Omental fat pad (tissue), 4 donors: Measurements from ENCODE around the gene GPR39. TPM values are rescaled to one million over a fixed set of nuclear protein-coding genes. Genes with fewer than 3 reads are reported as not detected.

ENCODE experiments used
- ATAC-seq: fragments of 150-250 bp; one replicate; pipeline ENCODE4 v1.9.1; 2016; ENCODE audit warnings: mild to moderate bottlenecking, moderate library complexity; ENCODE audit not compliant: low FRiP score
- DNase-seq: peaks from one replicate; pipeline ENCODE4 v3.0.0-alpha.2; 2019; ENCODE audit warnings: low spot score
- CTCF ChIP-seq, 3 donors: fragments of 450-650 bp; IDR thresholded peaks; one replicate each; pipeline ENCODE4 v1.5.1; 2016 to 2017; ENCODE audit warnings: antibody characterized with exemption in 3 of 3, mild to moderate bottlenecking in 3 of 3, moderate library complexity in 2 of 3
- total RNA-seq, 4 donors: library from RNA; depleted of rRNA; stranded (reverse); fragments of >200 nt; gene quantifications; one replicate each; pipeline ENCODE4 v1.1.0, GENCODE V29; 2016

Gene GPR39
- total RNA-seq, 4 donors from 2014 or later = not detected

- ATAC-seq = no peak
Observed at GRCh38 chr2:132656266-132656975, 239.8 kb downstream of the GPR39 start.

GRCh38 chr2:132659331-132659730 is 242.7 kb downstream of the GPR39 start:
- ATAC-seq (no peak), DNase-seq (no peak)
- no peak for TF ChIP-seq CTCF (IDR thresholded peaks at IDR 0.05)

More at GRCh38 chr2:132656266-132656975, 239.8 kb downstream of the GPR39 start:
- no peak for DNase-seq
- no peak for TF ChIP-seq CTCF (IDR thresholded peaks at IDR 0.05)

- no peak for ATAC-seq
- DNase-seq = no peak
- TF ChIP-seq CTCF (IDR thresholded peaks at IDR 0.05) = no peak
Observed at GRCh38 chr2:132662732-132663131, 246.1 kb downstream of the GPR39 start.

GRCh38 chr2:132664096-132664495 is 247.5 kb downstream of the GPR39 start:
- DNase-seq (no peak), ATAC-seq (no peak)
- TF ChIP-seq CTCF (IDR thresholded peaks at IDR 0.05) = no peak

- TF ChIP-seq CTCF (IDR thresholded peaks at IDR 0.05) = no peak
- ATAC-seq = no peak
- no peak for DNase-seq
Observed at GRCh38 chr2:132665401-132666140, 249.0 kb downstream of the GPR39 start.

GRCh38 chr2:132667706-132668105 is 251.1 kb downstream of the GPR39 start:
- TF ChIP-seq CTCF (IDR thresholded peaks at IDR 0.05) = no peak
- ATAC-seq (no peak), DNase-seq (no peak)
